Stimulated activated naive CD8-positive, alpha-beta T cell treated with anti-CD3 and anti-CD28 coated beads, Interleukin-15, Interleukin-2, amounts not matched to agents 100 U/mL and 50 U/mL, for 24 hours (primary cell): ENCODE data around the gene SIDT2.

Source experiments
- ATAC-seq: fragments of 150-1000 bp; cut with Tn5 transposase; one replicate; pipeline ENCODE4 v1.10.0; 2021
- DNase-seq: peaks from one replicate; pipeline ENCODE4 v3.0.0; 2021

Gene SIDT2

GRCh38 chr11:117222991-117223740 lies 44.6 kb downstream of the SIDT2 start:
- ATAC-seq = no peak
- DNase-seq = no peak

DNA sequence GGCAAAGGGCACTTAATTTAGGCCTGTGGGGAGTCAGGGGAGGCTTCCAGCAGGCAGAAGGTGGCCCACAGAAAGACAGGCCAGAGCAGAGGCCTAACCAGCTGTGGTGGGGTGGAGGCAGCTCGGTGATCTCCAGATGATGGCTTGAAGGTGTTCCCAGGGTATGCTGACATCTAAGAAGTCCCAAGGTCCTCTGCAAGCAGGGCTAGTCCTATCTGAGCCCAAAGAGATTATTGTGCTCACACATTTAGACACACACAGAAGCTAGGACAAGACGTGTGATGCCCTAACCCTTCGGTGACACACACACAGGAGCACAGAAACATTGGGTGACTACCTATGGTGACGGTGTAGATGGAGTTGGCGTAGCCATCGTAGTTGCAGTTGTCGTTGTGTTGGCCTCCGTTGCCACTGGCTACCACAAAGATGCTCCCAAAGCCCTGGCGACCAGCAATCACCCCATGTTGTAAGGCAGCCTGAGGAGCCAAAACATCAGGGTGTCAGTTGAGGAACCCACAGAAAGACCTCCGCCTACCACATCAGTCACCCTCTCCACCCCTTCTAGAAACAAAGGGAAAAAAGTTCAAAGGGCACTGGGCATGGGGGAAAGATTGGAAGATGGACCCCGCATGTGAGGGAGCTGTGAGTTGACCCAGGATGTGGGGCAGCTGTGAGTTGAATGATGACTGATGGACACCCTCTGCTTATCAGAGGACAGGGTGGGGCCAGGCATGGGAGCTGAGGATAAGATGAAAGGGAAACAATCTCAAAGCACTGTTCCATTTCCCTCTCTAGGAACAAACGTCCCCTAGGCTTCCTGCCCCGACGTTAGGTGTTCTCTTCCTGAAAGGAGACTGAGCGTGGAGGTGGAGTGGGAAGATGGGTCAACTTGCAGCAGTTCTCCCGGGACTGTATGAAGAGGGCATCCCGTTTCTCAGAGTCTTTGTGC lies 45.5 kb downstream of the SIDT2 start:
- DNase-seq (no peak), ATAC-seq (no peak)

GRCh38 chr11:117225553-117226170 lies 47.1 kb downstream of the SIDT2 start:
- DNase-seq = no peak
- ATAC-seq = no peak

GRCh38 chr11:117226388-117227385 lies 48.1 kb downstream of the SIDT2 start:
- ATAC-seq (peak; percentile 37), DNase-seq (no peak)

DNA sequence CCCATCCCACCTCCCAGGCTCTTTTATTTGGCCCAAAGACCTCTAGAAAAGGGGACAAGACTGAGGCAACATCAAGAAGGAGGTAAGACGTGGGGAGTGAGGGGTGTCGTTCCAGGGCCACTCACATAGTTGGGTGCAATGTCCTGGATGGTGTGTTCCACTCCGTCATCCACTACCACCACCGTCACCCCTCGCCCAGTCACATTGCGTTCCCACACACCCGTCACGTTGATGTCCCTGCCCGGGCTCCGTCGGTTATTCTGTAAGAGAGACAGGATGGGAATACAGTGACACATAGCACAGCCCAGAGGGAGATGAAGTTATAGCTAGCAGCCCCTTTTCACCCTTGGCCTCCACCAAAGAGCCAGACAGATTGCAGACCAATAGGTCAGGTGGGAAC lies 49.5 kb downstream of the SIDT2 start:
- DNase-seq = no peak
- ATAC-seq = no peak

- no peak for ATAC-seq
- DNase-seq = no peak
Measured at GRCh38 chr11:117229411-117229810, 50.9 kb downstream of the SIDT2 start.

DNA sequence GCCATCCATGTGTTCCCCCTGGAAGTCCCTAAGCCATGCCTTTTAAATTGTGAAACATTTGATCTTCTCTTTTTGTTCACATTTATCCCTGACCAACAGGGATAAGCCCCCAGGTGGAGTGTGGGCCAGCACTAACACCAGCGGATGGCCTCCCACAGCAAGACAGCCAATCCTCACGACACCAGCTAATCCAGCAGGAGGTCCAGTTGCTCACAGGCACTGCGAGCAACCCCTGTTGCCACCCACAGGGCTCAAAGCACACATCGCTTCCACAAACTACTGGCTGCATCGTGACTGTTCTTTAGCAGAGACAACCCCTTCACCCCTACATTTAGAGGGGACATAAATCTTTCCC lies 51.4 kb downstream of the SIDT2 start:
- ATAC-seq = peak; percentile 1

DNA sequence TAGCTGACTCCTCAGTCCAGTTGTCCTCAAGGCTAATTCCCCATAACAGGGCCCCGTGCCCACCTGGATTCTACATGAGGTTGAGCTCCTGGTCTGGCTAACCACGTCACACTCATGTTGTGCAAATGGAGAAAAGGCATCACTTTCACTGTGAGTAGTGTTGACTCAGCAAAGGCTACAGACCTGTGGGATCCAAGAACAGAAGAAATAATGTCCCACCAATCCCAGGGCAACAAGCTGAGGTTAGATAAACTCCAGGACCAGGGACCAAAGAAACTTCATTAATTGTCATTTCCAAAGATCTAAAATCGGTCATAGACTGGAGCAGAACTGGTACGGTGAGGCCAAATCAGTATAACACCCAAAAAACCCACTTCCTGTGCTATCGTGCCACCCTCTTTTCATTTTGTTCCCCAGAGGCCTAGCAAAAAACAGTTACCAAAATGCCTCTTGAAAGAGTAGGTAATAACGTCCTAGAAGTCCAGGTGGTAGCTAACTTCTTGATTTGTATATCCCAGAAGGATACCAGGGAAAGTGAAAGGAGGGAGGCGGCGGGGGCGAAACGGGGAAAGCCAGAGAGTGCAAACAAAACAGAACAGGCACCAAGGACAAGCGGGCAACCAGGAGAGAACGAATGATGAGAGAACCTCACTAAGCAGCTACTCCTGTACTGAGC lies 51.9 kb downstream of the SIDT2 start:
- ATAC-seq = peak; percentile 68
- DNase-seq = peak; percentile 60

More for the DNA sequence above, 51.4 kb downstream of the SIDT2 start:
- no peak for DNase-seq

GRCh38 chr11:117230999-117231841 lies 52.7 kb downstream of the SIDT2 start:
- ATAC-seq = no peak
- DNase-seq = peak; percentile 12

- DNase-seq (no peak), ATAC-seq (no peak)
Measured at GRCh38 chr11:117231842-117232091, 53.2 kb downstream of the SIDT2 start, which contains the start of gene PCSK7. TSS of gene PCSK7 (minus strand) at chr11:117232073. CDS start at chr11:117229844, 2,229 bp downstream.

DNA sequence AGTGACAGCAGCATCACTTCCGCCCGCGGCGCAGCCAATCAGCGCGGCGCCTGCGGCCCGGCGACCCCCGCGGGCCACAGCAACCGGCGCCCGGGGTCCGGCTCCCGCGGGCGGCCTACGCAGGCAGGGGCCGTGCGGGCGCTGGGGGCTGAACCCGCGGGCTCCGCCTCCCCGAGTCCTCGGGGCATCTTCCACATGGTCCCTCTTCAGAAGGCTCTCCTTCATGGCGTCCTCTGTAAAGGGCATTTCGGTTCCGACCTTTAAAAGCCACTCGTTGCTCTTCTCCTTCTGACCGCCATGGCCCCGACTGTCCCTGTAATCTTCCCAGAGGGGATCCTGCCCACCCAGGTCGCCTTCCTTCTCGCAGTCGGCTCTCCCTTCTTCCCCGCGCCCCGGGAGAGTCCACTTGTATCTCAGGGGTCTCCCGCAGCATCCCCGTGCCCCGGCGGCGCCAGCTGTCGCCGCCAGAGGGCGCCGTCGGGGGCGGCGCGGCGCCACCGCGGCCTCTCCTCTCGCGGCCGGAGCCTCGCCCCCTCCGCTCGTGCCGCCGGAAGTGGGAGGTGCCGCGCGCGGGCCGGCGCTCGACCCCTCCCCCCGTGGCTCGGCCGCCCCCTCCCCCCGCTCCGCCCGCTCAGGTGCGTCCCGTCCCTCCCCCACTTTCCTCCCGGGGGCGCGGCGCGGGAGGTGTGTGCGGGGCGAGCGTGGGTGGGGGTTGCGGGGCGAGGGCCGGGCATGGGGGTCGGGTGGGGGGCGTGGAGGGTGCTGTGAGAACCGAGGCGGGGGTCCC lies 53.7 kb downstream of the SIDT2 start, which contains the start of gene RNF214:
TSS of gene RNF214 (plus strand) at position 580 of the 787 bp plus-strand sequence. CDS start 1,602 bp downstream, outside the sequence.
- ATAC-seq (peak; percentile 67), DNase-seq (peak; percentile 83)

DNA sequence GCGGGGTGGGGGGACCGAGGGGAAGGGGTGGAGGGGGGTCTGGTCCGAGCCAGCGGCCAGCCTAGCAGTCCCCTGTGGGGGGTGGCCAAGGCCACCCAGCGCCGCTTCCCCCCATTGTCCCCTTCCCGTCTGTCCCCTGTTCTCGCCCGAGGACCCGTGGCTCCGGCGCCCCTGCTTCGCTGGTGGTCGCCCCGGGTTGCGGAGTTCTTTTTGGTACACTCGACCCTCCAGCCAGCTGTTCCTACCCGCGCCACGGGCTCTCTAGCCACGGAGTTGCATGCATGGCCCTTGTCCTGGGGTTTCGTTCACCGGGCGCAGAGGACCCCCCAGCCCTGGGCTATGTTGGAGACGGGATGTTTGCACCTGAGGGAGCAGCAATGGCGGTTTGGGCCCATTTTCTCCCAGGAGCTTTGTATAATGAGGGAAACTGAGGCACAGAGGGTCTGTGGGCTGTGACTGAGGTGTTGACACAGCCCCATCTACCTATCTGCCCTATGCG lies 54.4 kb downstream of the SIDT2 start:
- DNase-seq = peak; percentile 30

GRCh38 chr11:117238221-117238620 lies 59.7 kb downstream of the SIDT2 start:
- no peak for DNase-seq
- no peak for ATAC-seq

More for the DNA sequence above, 54.4 kb downstream of the SIDT2 start:
- no peak for ATAC-seq

DNA sequence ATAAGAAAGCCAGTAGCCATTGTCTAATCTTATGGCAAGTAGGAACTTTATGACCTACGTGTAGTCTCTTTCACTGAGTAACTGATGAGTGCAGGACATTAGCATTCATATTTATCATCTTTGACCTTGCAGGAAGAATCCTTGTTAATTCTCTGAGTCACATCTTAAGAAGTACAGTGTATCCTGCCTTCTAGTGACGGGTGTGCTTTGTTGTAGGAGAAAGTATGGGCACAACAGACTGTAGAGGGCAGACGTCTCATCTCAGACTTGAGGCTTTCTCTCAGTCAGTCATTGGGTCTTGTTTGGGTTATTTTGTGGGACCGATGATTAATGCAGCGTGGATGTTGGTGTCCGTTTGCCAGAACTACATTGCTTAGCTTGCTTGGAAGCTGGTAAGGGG lies 60.8 kb downstream of the SIDT2 start:
- ATAC-seq = no peak
- no peak for DNase-seq
